Measurements from ENCODE around the gene OSBPL1A.

GRCh38 chr18:24121625-24122024 lies 276.0 kb downstream of the OSBPL1A start:
- TF ChIP-seq, protein P1, sequence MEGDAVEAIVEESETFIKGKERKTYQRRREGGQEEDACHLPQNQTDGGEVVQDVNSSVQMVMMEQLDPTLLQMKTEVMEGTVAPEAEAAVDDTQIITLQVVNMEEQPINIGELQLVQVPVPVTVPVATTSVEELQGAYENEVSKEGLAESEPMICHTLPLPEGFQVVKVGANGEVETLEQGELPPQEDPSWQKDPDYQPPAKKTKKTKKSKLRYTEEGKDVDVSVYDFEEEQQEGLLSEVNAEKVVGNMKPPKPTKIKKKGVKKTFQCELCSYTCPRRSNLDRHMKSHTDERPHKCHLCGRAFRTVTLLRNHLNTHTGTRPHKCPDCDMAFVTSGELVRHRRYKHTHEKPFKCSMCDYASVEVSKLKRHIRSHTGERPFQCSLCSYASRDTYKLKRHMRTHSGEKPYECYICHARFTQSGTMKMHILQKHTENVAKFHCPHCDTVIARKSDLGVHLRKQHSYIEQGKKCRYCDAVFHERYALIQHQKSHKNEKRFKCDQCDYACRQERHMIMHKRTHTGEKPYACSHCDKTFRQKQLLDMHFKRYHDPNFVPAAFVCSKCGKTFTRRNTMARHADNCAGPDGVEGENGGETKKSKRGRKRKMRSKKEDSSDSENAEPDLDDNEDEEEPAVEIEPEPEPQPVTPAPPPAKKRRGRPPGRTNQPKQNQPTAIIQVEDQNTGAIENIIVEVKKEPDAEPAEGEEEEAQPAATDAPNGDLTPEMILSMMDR (IDR thresholded peaks at IDR 0.05; ENCODE audit: insufficient read depth, low read length, poor library complexity, severe bottlenecking) = no peak
- no peak for TF ChIP-seq EZH2phosphoT487 (conservative IDR thresholded peaks at IDR 0.05; ENCODE audit: low read length)

All from SU-DHL-6 (cell line).